Activated gamma-delta T cell (primary cell): ENCODE data around the gene WDR93.
"Not testable (repeated sequence)": the region's sequence is repeated elsewhere in the genome, so short reads cannot be mapped to it uniquely, and the experiment has no call there.

ENCODE experiments used
- DNase-seq: peaks from one replicate; lab custom pipeline; 2025; lab: John Stamatoyannopoulos, UW

WDR93 gene

DNA sequence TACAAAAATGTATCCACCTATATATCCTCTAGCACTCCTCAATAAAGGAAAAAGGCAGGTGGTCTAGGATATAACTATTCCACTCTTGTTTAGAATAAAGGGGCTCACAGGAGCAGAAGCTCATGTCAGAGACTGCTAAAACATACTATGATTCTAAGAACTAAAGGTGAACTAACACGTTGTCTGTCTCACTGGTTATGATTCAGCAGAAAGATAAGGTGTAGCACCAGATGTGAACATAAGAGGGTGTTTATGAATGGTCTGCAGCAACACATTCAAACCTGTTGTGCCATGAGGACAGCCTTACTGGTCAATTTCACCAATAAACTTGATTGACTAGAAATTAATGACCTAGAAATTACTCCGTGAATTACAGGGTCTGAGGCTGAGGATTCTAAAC, 4.6 kb upstream of the WDR93 start:
- no peak for DNase-seq

GRCh38 chr15:89686522-89686921, 4.1 kb upstream of the WDR93 start:
- DNase-seq, result no peak

- not testable (repeated sequence) for DNase-seq
Measured at GRCh38 chr15:89689930-89690275, 708 bp upstream of the WDR93 start.

GRCh38 chr15:89693091-89693490, 2.5 kb downstream of the WDR93 start:
- no peak for DNase-seq

DNA sequence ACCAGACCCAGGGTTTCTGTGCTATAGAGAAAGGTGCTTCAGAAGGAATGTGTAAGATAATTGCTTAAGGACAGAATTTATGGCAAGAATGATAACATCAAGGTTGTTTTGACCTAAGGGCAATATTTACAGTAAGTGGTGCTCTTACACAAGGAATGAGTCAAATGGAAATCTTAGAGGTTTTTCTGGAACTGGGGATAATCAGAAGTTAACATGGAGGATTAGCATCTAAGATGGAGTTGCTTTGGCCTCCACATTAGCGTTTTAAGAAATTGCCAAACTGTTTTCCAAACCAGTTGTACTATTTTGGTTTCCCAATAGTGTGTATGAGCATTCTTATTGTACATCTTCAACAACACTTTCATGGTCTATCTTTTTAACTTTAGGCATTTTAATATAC, 3.1 kb downstream of the WDR93 start:
- no peak for DNase-seq

GRCh38 chr15:89695198-89695597, 4.6 kb downstream of the WDR93 start:
- DNase-seq, result no peak

GRCh38 chr15:89704411-89704810, 13.8 kb downstream of the WDR93 start:
- no peak for DNase-seq

DNA sequence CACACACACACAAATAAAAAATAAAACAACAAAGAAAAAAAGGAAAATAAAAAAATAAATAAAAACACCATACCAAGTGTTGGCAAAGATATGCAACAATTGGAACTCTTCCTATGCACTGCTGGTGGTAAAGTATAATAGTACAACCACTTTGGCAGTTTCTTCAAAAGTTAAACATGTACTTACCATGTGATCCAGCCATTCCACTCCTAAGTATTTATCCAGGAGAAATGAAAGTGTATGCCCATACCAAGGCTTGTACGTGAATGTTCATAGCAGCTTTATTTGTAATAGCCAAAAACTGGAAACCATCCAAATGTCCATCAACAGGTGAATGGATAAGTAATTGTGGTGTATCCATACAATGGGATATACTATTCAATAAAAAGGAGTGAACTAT, 17.0 kb downstream of the WDR93 start:
- DNase-seq, result no peak

DNA sequence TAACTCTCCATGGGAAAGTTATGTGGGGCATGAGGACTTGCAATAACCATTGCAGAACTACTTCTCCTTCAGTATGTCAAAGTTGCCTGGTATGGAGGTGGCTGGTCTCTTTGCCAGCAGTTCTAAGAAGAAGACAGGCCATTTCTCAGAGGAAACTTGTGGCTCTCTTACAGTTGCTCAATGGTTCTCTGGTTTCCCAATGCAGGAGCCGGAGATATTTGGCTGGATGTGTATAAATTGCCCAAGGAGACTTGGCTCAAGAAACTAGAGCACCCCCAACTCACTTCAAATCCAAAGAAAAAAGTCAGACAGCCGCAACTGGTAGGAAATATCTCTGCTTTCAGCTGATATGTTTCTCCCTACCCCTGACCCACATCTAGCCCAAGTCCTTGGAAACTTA, 24.2 kb downstream of the WDR93 start:
- no peak for DNase-seq

DNA sequence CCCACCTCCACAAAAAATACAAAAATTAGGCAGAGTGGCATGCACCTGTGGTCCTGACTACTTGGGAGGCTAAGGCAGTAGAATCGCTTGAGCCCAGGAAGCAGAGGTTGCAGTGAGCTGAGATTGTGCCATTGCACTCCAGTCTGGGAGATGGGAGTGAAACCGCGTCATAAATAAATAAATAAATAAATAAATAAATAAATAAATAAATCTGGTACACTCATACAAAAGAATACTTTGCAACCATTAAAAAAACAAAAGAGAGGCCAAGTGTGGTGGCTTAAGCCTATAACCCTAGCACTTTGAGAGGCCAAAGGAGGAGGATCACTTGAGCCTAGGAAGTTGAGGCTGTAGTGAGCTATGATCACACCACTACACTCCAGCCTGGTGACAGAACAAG, 32.4 kb downstream of the WDR93 start:
- no peak for DNase-seq

DNA sequence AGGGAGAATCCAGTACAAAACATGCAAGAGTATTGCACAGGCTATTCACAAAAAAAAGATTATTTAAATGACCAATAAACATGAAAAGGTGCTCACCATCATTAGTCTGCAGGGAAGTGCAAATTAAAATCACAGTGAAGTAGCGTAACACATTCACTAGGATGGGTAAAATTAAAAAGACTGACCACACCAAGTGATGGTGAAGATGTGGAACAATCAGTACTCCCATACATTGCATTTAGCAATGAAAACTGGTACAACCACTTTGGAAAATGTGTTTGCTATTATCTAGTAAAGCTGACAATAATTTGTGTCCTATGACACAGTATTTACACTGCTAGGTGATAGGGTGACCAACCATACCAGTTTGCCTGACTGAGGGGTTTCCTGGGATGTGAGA, 34.0 kb downstream of the WDR93 start:
- no peak for DNase-seq

GRCh38 chr15:89725064-89725463, 34.5 kb downstream of the WDR93 start:
- no peak for DNase-seq

DNA sequence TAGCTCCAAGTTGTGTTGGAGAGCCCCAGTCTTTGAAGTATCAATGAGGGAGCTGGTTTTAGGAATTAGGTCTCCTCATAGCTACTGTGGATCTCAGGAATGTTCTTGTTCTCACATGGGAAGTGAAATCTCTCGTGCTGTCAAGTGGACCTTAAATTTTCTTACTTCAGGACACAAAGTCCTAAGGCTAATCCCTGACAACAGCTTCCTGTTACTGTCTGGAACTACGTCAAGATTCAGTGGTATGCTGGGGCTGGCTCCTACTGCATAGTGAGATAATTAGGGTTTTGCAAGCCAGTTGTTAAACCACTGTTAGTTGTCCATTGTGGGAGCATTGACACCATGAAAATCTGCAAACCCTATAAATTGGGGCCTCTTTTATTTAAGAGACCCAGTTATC, 37.6 kb downstream of the WDR93 start:
- DNase-seq, result no peak

GRCh38 chr15:89731275-89731674, 40.7 kb downstream of the WDR93 start:
- no peak for DNase-seq

DNA sequence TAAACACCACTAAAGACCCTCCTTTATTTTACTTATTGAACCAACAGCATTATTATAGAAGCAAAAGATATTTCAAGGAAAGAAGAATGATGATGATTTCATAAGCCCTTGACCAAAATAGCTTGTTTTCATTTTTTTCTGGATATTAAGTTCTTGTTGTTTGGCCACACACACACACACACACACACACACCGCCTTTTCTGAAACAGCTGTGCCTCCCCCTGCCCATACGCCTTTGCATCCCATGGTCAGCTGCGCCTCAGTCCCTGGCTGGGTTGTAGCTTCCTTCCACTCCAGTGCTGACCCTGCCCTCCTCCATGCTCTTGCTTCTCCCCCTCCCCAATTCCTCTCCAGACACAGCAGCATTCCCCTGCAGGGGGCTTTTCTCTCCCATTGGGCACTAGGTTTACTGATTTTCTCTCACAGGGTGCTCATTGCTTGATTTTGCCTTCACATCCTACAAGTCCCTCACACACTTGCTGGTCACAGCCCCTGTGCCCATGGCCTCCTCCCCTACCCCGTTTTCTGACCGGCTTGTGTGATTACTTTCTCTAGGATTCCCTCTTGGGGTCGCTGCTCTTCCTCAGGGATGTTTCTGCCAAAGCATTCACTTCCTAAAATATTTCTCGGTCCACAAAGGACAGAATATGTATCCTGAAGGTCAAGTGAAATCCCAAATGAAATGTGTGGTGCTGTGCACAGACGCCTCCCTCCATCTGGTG, 42.0 kb downstream of the WDR93 start:
- DNase-seq, result no peak

DNA sequence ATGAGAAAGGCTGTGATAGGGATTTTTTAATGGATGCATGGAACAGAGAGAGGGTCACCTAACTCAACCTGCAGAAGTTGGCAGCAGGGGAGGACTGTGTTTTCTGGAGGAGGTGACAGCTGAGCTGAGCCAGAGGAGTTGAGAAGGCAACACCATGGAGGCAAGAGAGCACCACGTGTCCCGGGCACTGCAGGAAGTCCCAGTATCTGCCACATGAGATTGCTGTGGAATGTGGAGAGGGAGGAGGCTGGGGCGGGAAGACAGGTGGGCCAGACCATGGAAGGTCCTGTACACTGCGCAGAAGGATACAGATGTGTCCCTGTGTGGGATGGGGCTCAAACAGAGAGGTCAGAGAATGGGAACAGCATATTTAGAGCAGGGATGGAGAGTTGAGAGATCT, 45.2 kb downstream of the WDR93 start:
- no peak for DNase-seq

DNA sequence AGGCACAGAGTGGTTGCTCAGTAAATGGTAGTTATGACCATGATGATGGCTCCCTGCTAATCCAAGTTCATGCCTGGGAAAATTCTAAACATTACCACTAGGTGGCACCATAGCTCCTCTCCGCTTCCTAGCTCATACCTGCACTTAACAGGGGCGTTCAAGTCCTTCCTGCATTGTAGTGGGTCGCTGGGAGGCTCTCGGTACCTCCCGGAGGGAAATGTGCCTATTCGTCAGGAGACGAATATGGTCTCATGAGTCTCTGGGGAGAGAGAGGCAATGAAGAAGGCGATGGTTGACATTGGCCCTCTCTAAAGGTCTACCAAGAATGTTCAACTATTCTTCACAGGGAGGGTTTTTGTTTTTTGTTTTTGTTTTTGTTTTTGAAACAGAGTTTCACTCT, 49.5 kb downstream of the WDR93 start:
- DNase-seq, result no peak

DNA sequence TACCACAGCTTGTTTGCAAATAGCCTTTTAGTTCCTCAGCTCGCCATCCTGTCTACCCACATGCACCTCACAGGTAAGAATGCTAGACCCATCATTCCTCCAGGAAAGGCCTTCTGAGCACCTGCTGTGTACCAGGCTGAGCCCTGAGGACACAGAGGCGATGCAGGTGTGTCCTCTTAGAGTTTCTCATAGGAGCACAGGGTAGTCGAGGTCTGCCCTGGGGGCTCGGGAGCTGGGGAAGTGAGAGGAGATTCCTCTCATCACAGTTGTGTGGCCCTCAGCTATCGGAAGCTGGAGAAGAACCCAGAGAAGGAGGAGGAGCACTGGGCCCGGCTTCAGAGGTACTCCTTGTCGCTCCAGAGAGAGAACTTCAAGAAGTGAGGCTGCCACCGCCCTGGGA, 52.4 kb downstream of the WDR93 start:
- DNase-seq, result no peak

- DNase-seq, result no peak
Measured at GRCh38 chr15:89743594-89743993, 53.0 kb downstream of the WDR93 start.

DNA sequence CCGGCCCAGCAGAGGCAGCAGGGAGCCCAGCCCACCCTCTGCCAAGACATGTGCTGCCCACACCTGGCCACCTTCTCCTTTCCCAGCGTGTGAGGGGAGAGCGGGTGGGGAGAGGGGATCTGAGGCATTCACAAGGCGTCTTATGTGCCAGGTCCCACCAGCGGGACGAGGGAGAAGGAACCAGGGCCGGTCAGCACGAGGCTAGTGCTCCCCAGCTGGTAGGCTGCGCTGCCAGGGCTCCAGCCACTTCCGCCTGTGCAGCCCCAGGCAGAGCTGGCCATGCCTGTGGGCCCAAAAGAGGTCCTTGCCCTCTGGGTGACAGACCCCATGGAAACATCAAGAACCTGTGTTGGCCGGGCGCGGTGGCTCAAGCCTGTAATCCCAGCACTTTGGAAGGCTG, 54.5 kb downstream of the WDR93 start:
- no peak for DNase-seq

DNA sequence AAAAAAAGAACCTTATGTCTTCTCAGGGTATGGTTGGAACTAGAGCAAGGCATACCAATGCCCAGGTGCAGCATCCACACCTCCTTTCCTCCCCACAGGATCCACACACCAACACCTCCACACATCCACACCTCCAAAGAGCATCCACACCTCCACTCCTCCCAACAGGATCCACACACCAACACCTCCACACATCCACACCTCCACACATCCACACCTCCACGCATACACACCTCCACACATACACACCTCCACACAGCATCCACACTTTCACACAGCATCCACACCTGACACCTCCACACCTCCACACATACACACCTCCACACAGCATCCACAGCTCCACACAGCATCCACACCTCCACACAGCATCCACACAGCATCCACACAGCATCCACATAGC, 55.2 kb downstream of the WDR93 start:
- no peak for DNase-seq

DNA sequence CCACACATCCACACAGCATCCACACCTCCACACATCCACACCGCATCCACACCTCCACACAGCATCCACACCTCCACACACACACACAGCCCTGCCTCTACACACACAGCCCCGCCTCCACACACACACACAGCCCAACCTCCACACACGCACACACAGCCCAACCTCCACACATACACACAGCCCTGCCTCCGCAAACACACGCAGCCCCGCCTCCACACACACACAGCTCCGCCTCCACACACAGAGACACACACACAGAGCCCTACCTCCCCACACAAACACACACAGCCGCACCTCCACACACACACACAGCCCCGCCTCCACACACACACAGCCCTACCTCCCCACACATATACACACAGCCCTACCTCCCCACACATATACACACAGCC, 55.8 kb downstream of the WDR93 start:
- DNase-seq, result no peak

DNA sequence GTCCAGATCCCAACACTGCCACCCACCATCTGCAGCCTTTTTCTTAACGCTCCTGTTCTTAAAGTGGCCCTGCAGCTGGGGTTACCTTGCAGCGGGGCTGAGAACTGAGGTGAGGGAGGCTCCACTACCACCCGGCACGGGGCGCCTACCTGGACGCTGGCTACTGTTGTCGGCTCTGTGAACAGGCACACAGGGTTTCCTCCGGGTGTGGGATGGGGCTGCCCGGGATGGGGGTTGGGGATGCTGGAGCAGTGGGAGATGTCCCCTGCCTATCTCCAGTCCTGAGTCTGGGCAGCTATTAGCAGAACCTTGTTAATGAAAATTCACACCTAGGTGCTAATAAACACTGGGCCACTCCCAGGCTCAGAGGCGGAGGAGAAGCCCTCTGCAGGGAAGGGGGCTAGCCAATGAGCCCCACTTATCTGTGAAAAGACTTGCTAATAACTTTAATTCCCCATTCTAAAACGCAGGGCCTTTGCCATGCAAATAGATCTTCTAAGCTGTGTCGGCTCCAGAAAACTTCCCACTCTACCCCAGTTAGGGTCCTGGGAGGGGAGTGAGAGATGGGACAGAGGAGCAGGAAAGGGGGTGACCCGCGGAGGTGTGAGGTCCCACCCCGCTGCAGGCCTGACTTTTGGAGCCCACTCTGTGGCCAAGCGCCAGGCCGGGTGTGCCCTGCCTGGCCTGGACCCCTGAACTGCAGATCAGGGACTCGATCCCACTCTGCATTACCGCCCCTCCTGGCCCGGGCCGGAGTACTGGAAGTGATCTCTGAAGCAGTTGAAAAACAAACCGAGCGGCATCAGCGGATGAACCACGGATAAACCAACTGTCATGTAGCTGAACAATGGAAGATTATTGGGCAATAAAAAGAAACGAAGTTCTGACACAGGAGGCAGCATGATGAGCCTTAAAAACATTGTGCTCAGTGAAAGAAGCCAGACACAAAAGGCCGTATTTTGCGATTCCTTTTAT, 57.4 kb downstream of the WDR93 start:
- no peak for DNase-seq
